Nephron progenitor cell (in vitro differentiated cells): ENCODE data around the gene TTC19.
"Not testable (repeated sequence)": the region's sequence is repeated elsewhere in the genome, so short reads cannot be mapped to it uniquely, and the experiment has no call there.

ENCODE experiments used
- DNase-seq: peaks from one replicate; pipeline ENCODE4 v3.0.0; 2021
- H3K27ac Mint-ChIP-seq: 2 replicates; pipeline ENCODE4 v1.8.0; 2021; ENCODE audit warnings: mild to moderate bottlenecking, moderate library complexity, mixed read lengths
- H3K27me3 Mint-ChIP-seq: 2 replicates; pipeline ENCODE4 v1.8.0; 2021; ENCODE audit warnings: mild to moderate bottlenecking, low read depth, mixed read lengths; ENCODE audit not compliant: poor library complexity
- H3K36me3 Mint-ChIP-seq: 2 replicates; pipeline ENCODE4 v1.8.0; 2021; ENCODE audit warnings: low read depth, mixed read lengths
- H3K4me1 Mint-ChIP-seq: 2 replicates; pipeline ENCODE4 v1.8.0; 2021; ENCODE audit warnings: mixed read lengths
- H3K4me3 Mint-ChIP-seq: 2 replicates; pipeline ENCODE4 v1.8.0; 2021; ENCODE audit warnings: mild to moderate bottlenecking, moderate library complexity, mixed read lengths
- H3K9me3 Mint-ChIP-seq: 2 replicates; pipeline ENCODE4 v1.8.0; 2021; ENCODE audit warnings: mild to moderate bottlenecking, moderate library complexity, mixed read lengths
- TF ChIP-seq, protein P1 (sequence below): fragments of 200-600 bp; sonication (generic); IDR thresholded peaks from 2 replicates; pipeline ENCODE4 v1.5.0; 2021; ENCODE audit warnings: antibody characterized with exemption

The TTC19 gene

DNA sequence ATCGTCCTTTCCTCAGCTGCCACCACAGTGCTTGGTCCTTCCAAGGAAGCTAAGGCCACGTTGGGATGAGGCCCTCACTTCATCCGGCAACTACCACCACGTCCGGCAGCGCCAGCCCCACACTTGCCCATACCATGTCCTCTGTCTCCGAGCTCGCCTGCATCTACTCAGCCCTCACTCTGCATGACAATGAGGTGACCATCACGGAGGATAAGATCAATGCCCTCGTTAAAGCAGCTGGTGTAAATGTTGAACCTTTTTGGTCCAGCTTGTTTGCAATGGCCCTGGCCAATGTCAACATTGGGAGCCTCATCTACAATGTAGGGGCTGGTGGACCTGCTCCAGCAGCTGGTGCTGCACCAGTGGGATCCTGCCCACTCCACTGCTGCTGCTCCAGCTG lies 44.9 kb downstream of the TTC19 start:
- Mint-ChIP-seq H3K4me1 (no peaks in the 10 kb centered on the region), H3K9me3 (no peaks in the 10 kb centered on the region), H3K4me3 (no peak overlapping the region), H3K27me3 (no peaks in the 10 kb centered on the region), H3K36me3 (peaks cover 72% of the 10 kb centered on the region), H3K27ac (peak overlapping the region; percentile 66)
- DNase-seq: no peak
- TF ChIP-seq, protein P1, sequence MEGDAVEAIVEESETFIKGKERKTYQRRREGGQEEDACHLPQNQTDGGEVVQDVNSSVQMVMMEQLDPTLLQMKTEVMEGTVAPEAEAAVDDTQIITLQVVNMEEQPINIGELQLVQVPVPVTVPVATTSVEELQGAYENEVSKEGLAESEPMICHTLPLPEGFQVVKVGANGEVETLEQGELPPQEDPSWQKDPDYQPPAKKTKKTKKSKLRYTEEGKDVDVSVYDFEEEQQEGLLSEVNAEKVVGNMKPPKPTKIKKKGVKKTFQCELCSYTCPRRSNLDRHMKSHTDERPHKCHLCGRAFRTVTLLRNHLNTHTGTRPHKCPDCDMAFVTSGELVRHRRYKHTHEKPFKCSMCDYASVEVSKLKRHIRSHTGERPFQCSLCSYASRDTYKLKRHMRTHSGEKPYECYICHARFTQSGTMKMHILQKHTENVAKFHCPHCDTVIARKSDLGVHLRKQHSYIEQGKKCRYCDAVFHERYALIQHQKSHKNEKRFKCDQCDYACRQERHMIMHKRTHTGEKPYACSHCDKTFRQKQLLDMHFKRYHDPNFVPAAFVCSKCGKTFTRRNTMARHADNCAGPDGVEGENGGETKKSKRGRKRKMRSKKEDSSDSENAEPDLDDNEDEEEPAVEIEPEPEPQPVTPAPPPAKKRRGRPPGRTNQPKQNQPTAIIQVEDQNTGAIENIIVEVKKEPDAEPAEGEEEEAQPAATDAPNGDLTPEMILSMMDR: no peak

- no peak overlapping the region for H3K4me3 Mint-ChIP-seq
- no peaks in the 10 kb centered on the region for H3K4me1 Mint-ChIP-seq
- DNase-seq: no peak
- no peaks in the 10 kb centered on the region for H3K9me3 Mint-ChIP-seq
- H3K27me3 Mint-ChIP-seq: no peaks in the 10 kb centered on the region
- H3K27ac Mint-ChIP-seq: no peak overlapping the region
- H3K36me3 Mint-ChIP-seq: peaks cover 66% of the 10 kb centered on the region
- TF ChIP-seq, protein P1: no peak
These were observed 47.3 kb downstream of the TTC19 start for GRCh38 chr17:16046966-16047365.

DNA sequence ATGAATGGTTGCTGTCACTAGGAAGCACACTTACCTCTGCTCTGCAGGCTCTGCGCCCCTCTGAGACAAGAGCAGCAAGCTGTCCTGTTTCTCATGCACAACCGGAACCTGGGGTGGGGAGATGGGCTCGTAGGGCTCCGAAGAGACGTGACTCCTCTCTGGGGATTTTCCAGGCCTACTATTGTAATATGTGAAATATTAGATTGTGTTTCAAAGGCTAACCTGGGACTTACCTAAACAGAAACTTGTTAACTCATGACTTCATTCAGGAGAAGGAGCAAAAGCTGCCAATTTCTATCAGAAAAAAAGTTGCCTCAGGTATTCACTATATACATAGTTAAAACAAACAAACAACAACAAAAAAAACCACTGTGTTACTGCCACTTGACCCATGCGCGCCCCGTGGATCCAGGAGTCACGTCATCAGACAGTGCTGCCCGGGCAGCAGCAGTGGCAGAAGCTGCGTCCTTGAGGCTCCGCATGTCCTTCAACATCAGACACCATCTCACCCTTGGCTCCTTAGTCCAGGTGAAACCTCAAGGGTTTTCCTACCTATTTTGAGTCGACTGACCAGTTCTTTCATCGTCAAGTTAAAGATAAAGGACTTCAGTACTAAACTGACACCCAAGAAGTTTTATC lies 49.3 kb downstream of the TTC19 start:
- Mint-ChIP-seq H3K4me3 (no peak overlapping the region), H3K4me1 (no peaks in the 10 kb centered on the region), H3K27ac (peak overlapping the region; percentile 45), H3K36me3 (peaks cover 67% of the 10 kb centered on the region), H3K9me3 (peaks cover 16% of the 10 kb centered on the region), H3K27me3 (no peaks in the 10 kb centered on the region)
- DNase-seq: no peak
- TF ChIP-seq, protein P1: no peak

DNA sequence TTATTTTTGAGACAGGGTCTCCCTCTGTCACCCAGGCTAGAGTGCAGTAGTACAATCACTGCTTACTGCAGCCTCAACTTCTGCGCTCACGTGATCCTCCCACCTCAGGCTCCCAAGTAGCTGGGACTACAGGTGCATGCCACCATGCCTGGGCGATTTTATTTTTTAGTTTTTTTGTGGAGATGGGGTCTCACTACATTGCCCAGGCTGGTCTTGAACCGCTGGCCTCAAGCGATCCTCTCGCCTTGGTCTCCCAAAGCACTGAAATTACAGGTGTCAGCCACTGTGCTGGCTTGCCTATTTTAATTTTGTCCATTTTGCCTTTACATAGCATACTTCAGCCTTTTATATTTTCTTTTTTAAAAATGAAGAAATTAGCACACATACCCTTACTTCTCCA lies 51.2 kb downstream of the TTC19 start:
- Mint-ChIP-seq H3K36me3 (peaks cover 71% of the 10 kb centered on the region), H3K4me3 (no peak overlapping the region), H3K27me3 (no peaks in the 10 kb centered on the region), H3K27ac (no peak overlapping the region), H3K4me1 (no peaks in the 10 kb centered on the region), H3K9me3 (peaks cover 35% of the 10 kb centered on the region)
- TF ChIP-seq, protein P1: no peak
- DNase-seq: no peak

DNA sequence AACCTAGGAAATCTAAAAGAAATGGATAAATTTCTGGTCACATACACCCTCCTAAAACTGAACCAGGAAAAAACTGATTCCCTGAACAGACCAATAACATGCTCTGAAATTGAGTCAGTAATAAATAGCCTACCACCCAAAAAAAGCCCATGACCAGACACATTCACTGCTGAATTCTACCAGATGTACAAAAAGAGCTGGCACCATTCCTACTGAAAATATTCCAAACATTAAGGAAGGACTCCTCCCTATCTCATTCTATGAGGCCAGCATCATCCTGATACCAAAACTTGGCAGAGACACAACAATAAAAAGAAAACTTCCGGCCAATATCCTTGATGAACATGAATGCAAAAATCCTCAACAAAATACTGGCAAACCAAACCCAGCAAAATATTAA lies 52.9 kb downstream of the TTC19 start:
- H3K9me3 Mint-ChIP-seq: peaks cover 38% of the 10 kb centered on the region
- TF ChIP-seq, protein P1: no peak
- H3K36me3 Mint-ChIP-seq: peaks cover 73% of the 10 kb centered on the region
- H3K4me3 Mint-ChIP-seq: no peak overlapping the region
- no peak overlapping the region for H3K27ac Mint-ChIP-seq
- no peaks in the 10 kb centered on the region for H3K4me1 Mint-ChIP-seq
- no peak for DNase-seq
- no peaks in the 10 kb centered on the region for H3K27me3 Mint-ChIP-seq

GRCh38 chr17:16055139-16055538 lies 55.5 kb downstream of the TTC19 start:
- not testable (repeated sequence) for H3K4me3 Mint-ChIP-seq, H3K27me3 Mint-ChIP-seq, H3K4me1 Mint-ChIP-seq, H3K27ac Mint-ChIP-seq, DNase-seq
- peaks cover 82% of the 10 kb centered on the region for H3K36me3 Mint-ChIP-seq
- H3K9me3 Mint-ChIP-seq: peaks cover 38% of the 10 kb centered on the region
